ENCODE results near the gene AP4E1.
"Not testable (repeated sequence)": the region's sequence is repeated elsewhere in the genome, so short reads cannot be mapped to it uniquely, and the experiment has no call there.

AP4E1 gene

GRCh38 chr15:50953302-50953701, 44.8 kb downstream of the AP4E1 start:
- no peak for TF ChIP-seq CTCF (IDR thresholded peaks at IDR 0.05; ENCODE audit: extremely low read depth, missing control alignments)

GRCh38 chr15:50954837-50955236, 46.4 kb downstream of the AP4E1 start:
- not testable (repeated sequence) for DNase-seq (ENCODE audit: low spot score)

More at GRCh38 chr15:50953302-50953701, 44.8 kb downstream of the AP4E1 start:
- no peak for DNase-seq (ENCODE audit: low spot score)

- DNase-seq (ENCODE audit: low spot score) = no peak
- TF ChIP-seq CTCF (IDR thresholded peaks at IDR 0.05; ENCODE audit: extremely low read depth, missing control alignments) = no peak
Measured at GRCh38 chr15:50959717-50960116, 51.2 kb downstream of the AP4E1 start.

GRCh38 chr15:50964075-50964474, 55.6 kb downstream of the AP4E1 start:
- no peak for DNase-seq (ENCODE audit: low spot score)
- TF ChIP-seq CTCF (IDR thresholded peaks at IDR 0.05; ENCODE audit: extremely low read depth, missing control alignments) = no peak

- TF ChIP-seq CTCF (IDR thresholded peaks at IDR 0.05; ENCODE audit: extremely low read depth, missing control alignments) = no peak
Measured at GRCh38 chr15:50968353-50968752, 59.9 kb downstream of the AP4E1 start.

GRCh38 chr15:50970524-50970923, 62.0 kb downstream of the AP4E1 start:
- no peak for TF ChIP-seq CTCF (IDR thresholded peaks at IDR 0.05; ENCODE audit: extremely low read depth, missing control alignments)
- DNase-seq (ENCODE audit: low spot score) = no peak

More at GRCh38 chr15:50968353-50968752, 59.9 kb downstream of the AP4E1 start:
- DNase-seq (ENCODE audit: low spot score) = no peak

GRCh38 chr15:50971115-50971514, 62.6 kb downstream of the AP4E1 start:
- DNase-seq (ENCODE audit: low spot score) = no peak
- TF ChIP-seq CTCF (IDR thresholded peaks at IDR 0.05; ENCODE audit: extremely low read depth, missing control alignments) = no peak

- no peak for DNase-seq (ENCODE audit: low spot score)
- TF ChIP-seq CTCF (IDR thresholded peaks at IDR 0.05; ENCODE audit: extremely low read depth, missing control alignments) = no peak
Measured at GRCh38 chr15:50971542-50971941, 63.1 kb downstream of the AP4E1 start.

Measured in GM20000 (cell line).